ENCODE data around the gene SLC35B2.

DNA sequence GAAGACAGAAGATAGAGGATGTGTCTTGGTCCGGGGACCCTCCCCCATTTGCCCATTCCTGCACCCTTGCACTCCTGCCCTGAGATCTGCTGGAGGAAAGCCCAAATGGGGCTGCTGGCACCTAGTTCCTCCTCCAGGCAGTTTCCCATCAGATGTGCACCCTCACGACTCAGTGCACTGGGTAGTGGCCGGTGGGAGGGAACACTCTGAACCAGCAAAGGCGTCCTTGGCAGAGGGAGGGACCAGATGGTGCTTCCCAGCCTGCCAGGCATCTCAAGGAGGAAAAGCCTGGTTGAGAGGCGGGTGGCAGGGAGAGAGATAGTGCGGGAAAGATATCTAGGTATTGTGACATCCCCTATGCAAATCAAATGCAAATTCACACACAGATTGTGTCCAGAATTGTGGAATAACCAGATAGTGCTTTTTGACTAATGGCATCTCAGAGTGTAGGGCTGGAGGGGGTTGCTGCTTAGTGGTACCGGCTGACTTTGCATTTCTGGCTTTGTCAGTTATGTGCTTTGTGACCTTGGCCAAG, 32.5 kb upstream of the SLC35B2 start:
- TF ChIP-seq PBX3 (IDR thresholded peaks at IDR 0.05; ENCODE audit: insufficient replicate concordance, low read depth, low read length) (no peak), JUND (IDR thresholded peaks at IDR 0.05; ENCODE audit: low read depth, low read length) (no peak), ATF3 (IDR thresholded peaks at IDR 0.05; ENCODE audit: borderline replicate concordance, extremely low read depth, low read depth, low read length) (no peak), EZH2 (IDR thresholded peaks at IDR 0.05; ENCODE audit: borderline replicate concordance, control insufficient read depth, low read depth, low read length) (no peak), TARDBP (IDR thresholded peaks at IDR 0.05; ENCODE audit: borderline replicate concordance) (no peak)

Measured in GM12878 (cell line).